ENCODE measurements around the gene ADAT1.

The ADAT1 gene

GRCh38 chr16:75622761-75623605 lies at the start of gene ADAT1:
Gene ADAT1, minus strand, starts transcription at chr16:75623281. Its CDS starts 2,482 bp downstream, at chr16:75620799.
- peak; percentile 95 for DNase-seq (ENCODE audit: low read depth)

- no peak for DNase-seq (ENCODE audit: low read depth)
Measured at GRCh38 chr16:75667503-75667902, 44.4 kb upstream of the ADAT1 start.

- no peak for DNase-seq (ENCODE audit: low read depth)
Measured at GRCh38 chr16:75660726-75661302, 37.7 kb upstream of the ADAT1 start.

- no peak for DNase-seq (ENCODE audit: low read depth)
Measured at GRCh38 chr16:75660321-75660720, 37.2 kb upstream of the ADAT1 start.

GRCh38 chr16:75658175-75658574 lies 35.1 kb upstream of the ADAT1 start:
- no peak for DNase-seq (ENCODE audit: low read depth)

GRCh38 chr16:75653922-75654321 lies 30.8 kb upstream of the ADAT1 start:
- DNase-seq (ENCODE audit: low read depth), result no peak

GRCh38 chr16:75648265-75649076 lies 25.4 kb upstream of the ADAT1 start:
- DNase-seq (ENCODE audit: low read depth), result peak; percentile 75

- peak; percentile 87 for DNase-seq (ENCODE audit: low read depth)
Measured at GRCh38 chr16:75647492-75648264, 24.6 kb upstream of the ADAT1 start, which contains the start of the genes KARS1 and TERF2IP. Gene KARS1, minus strand, starts transcription at chr16:75647665. Its CDS starts 26 bp downstream, at chr16:75647639. Gene TERF2IP, plus strand, starts transcription at chr16:75647773. Its CDS starts 110 bp downstream, at chr16:75647883.

GRCh38 chr16:75647112-75647491 lies 24.0 kb upstream of the ADAT1 start:
- no peak for DNase-seq (ENCODE audit: low read depth)

- no peak for DNase-seq (ENCODE audit: low read depth)
Measured at GRCh38 chr16:75644240-75645012, 21.3 kb upstream of the ADAT1 start.

- no peak for DNase-seq (ENCODE audit: low read depth)
Measured at GRCh38 chr16:75640598-75640997, 17.5 kb upstream of the ADAT1 start.

GRCh38 chr16:75635036-75635435 lies 12.0 kb upstream of the ADAT1 start:
- DNase-seq (ENCODE audit: low read depth), result no peak

- no peak for DNase-seq (ENCODE audit: low read depth)
Measured at GRCh38 chr16:75632857-75633256, 9.8 kb upstream of the ADAT1 start.

- DNase-seq (ENCODE audit: low read depth), result no peak
Measured at GRCh38 chr16:75630052-75630451, 7.0 kb upstream of the ADAT1 start.

GRCh38 chr16:75629132-75629531 lies 6.1 kb upstream of the ADAT1 start:
- DNase-seq (ENCODE audit: low read depth), result no peak

GRCh38 chr16:75628351-75628750 lies 5.3 kb upstream of the ADAT1 start:
- no peak for DNase-seq (ENCODE audit: low read depth)

GRCh38 chr16:75627851-75628250 lies 4.8 kb upstream of the ADAT1 start:
- no peak for DNase-seq (ENCODE audit: low read depth)

- no peak for DNase-seq (ENCODE audit: low read depth)
Measured at GRCh38 chr16:75626806-75627205, 3.7 kb upstream of the ADAT1 start.

GRCh38 chr16:75624921-75625334 lies 1.8 kb upstream of the ADAT1 start:
- no peak for DNase-seq (ENCODE audit: low read depth)

GRCh38 chr16:75621170-75621477 lies 2.0 kb downstream of the ADAT1 start:
- no peak for DNase-seq (ENCODE audit: low read depth)
